CD8-positive, alpha-beta memory T cell (primary cell): ENCODE data around the gene CC2D2A. TPM values are rescaled to one million over a fixed set of nuclear protein-coding genes. Genes with fewer than 3 reads are reported as not detected.
A peak's percentile ranks its signal among the peaks of the same experiment; 100 is the strongest.
"Not testable (repeated sequence)": the region's sequence is repeated elsewhere in the genome, so short reads cannot be mapped to it uniquely, and the experiment has no call there.

Experiments used
- CTCF ChIA-PET: fragments of 350-600 bp; sonication (Branson Sonifier 250); formaldehyde crosslinking; loops from one replicate; lab custom pipeline; 2021; ENCODE audit warnings: antibody characterized with exemption; lab: Charles Lee
- POLR2A ChIA-PET: fragments of 350-600 bp; sonication (Branson Sonifier 250); formaldehyde crosslinking; loops from one replicate; lab custom pipeline; 2021; ENCODE audit warnings: antibody characterized with exemption; lab: Charles Lee
- DNase-seq, 5 donors: peaks; one replicate each; pipeline versions ENCODE4 v3.0.0 to v3.0.0-alpha.2; 2020 to 2022; ENCODE audit warnings: mixed read lengths in 1 of 5
- H3K27ac ChIP-seq: one replicate; pipeline ENCODE4 v1.7.0; 2013; ENCODE audit warnings: low read depth, mild to moderate bottlenecking, low read length, moderate library complexity
- H3K27me3 ChIP-seq: 2 replicates; pipeline ENCODE4 v1.7.0; 2013; ENCODE audit warnings: low read length, mild to moderate bottlenecking; ENCODE audit not compliant: insufficient read depth, poor library complexity, severe bottlenecking
- H3K36me3 ChIP-seq: 2 replicates; pipeline ENCODE4 v1.7.0; 2013; ENCODE audit warnings: mild to moderate bottlenecking, low read length, moderate library complexity; ENCODE audit not compliant: insufficient read depth
- H3K4me1 ChIP-seq: 2 replicates; pipeline ENCODE4 v1.7.0; 2013; ENCODE audit warnings: mild to moderate bottlenecking, low read length, moderate library complexity; ENCODE audit not compliant: insufficient read depth
- H3K4me3 ChIP-seq: 2 replicates; pipeline ENCODE4 v1.7.0; 2013; ENCODE audit warnings: mild to moderate bottlenecking, low read length
- H3K9me3 ChIP-seq: 2 replicates; pipeline ENCODE4 v1.7.0; 2013; ENCODE audit warnings: mild to moderate bottlenecking, low read length
- H3K27ac Mint-ChIP-seq, 8 donors: one replicate each; pipeline ENCODE4 v1.8.0; 2020 to 2021; ENCODE audit warnings: mixed read lengths in 8 of 8, mild to moderate bottlenecking in 6 of 8, inconsistent platforms in 3 of 8, moderate library complexity in 3 of 8
- H3K27me3 Mint-ChIP-seq, 2 donors: one replicate each; pipeline ENCODE4 v1.8.0; 2020 to 2021; ENCODE audit warnings: mixed read lengths in 2 of 2, mild to moderate bottlenecking in 1 of 2, moderate library complexity in 1 of 2
- H3K36me3 Mint-ChIP-seq, 3 donors: one replicate each; pipeline ENCODE4 v1.8.0; 2020 to 2021; ENCODE audit warnings: mixed read lengths in 3 of 3, inconsistent platforms in 1 of 3, mild to moderate bottlenecking in 1 of 3
- H3K4me1 Mint-ChIP-seq, 3 donors: one replicate each; pipeline ENCODE4 v1.8.0; 2020 to 2021; ENCODE audit warnings: mixed read lengths in 3 of 3, inconsistent platforms in 1 of 3, mild to moderate bottlenecking in 1 of 3
- H3K4me3 Mint-ChIP-seq, 7 donors: one replicate each; pipeline ENCODE4 v1.8.0; 2020 to 2021; ENCODE audit warnings: mixed read lengths in 7 of 7, mild to moderate bottlenecking in 6 of 7, moderate library complexity in 4 of 7, inconsistent platforms in 2 of 7
- H3K9me3 Mint-ChIP-seq, 5 donors: one replicate each; pipeline ENCODE4 v1.8.0; 2020 to 2022; ENCODE audit warnings: mixed read lengths in 5 of 5, mild to moderate bottlenecking in 3 of 5, moderate library complexity in 2 of 5, inconsistent platforms in 1 of 5
- polyA plus RNA-seq: library from polyadenylated mRNA; unstranded; fragments of 300-500 nt; fragmentation: Illumina TruSeq; gene quantifications from one replicate; pipeline ENCODE4 v1.2.3, GENCODE V29; 2021
- total RNA-seq, 2 experiments: library from RNA; stranded (reverse); gene quantifications; one replicate each; pipeline ENCODE4 v1.2.3, GENCODE V29; 2021

Gene CC2D2A
- total and polyA plus RNA-seq, 3 experiments from 2014 or later: 0.14 TPM; not detected in 2

- Mint-ChIP-seq H3K4me1 (no peaks in the 10 kb centered on the region), H3K27ac (no peak overlapping the region), H3K4me3 (no peak overlapping the region), H3K36me3 (peaks cover 7 to 34% (median 22%) of the 10 kb centered on the region in 3 donors), H3K27me3 (no peaks in the 10 kb centered on the region), H3K9me3 (no peaks in the 10 kb centered on the region)
- DNase-seq: no peak
- H3K9me3 ChIP-seq: no peaks in the 10 kb centered on the region
- H3K27ac ChIP-seq: no peak overlapping the region
- no peak overlapping the region for H3K4me3 ChIP-seq
- H3K36me3 ChIP-seq: no peaks in the 10 kb centered on the region
- ChIA-PET POLR2A (no interaction called here), CTCF (interaction anchor here (1.1 to 1.4 kb wide), 3 partner anchors 13 to 32 kb away, joined by 3 read pairs; no protein-coding TSS in a partner anchor)
- H3K4me1 ChIP-seq: no peaks in the 10 kb centered on the region
- no peaks in the 10 kb centered on the region for H3K27me3 ChIP-seq
These were observed 129.0 kb downstream of the CC2D2A start for GRCh38 chr4:15598644-15599043.

- H3K4me3 ChIP-seq: no peak overlapping the region
- H3K27ac Mint-ChIP-seq: no peak overlapping the region
- CTCF ChIA-PET: no interaction called here
These were observed 130.5 kb downstream of the CC2D2A start for GRCh38 chr4:15600176-15600575.

GRCh38 chr4:15601862-15602261, 132.2 kb downstream of the CC2D2A start:
- no peaks in the 10 kb centered on the region for H3K9me3 Mint-ChIP-seq
- ChIA-PET POLR2A (no interaction called here), CTCF (no interaction called here)
- H3K36me3 ChIP-seq: peaks cover 6% of the 10 kb centered on the region
- no peaks in the 10 kb centered on the region for H3K27me3 Mint-ChIP-seq
- DNase-seq: no peak
- H3K4me3 ChIP-seq: no peak overlapping the region
- H3K4me1 ChIP-seq: no peaks in the 10 kb centered on the region
- H3K9me3 ChIP-seq: no peaks in the 10 kb centered on the region
- peak overlapping the region in 1 of 8 donors; percentile 64 for H3K27ac Mint-ChIP-seq
- peaks cover 13 to 60% (median 34%) of the 10 kb centered on the region in 3 donors for H3K36me3 Mint-ChIP-seq
- H3K4me1 Mint-ChIP-seq: no peaks in the 10 kb centered on the region
- H3K27ac ChIP-seq: no peak overlapping the region
- no peak overlapping the region for H3K4me3 Mint-ChIP-seq
- H3K27me3 ChIP-seq: no peaks in the 10 kb centered on the region

More at GRCh38 chr4:15600176-15600575, 130.5 kb downstream of the CC2D2A start:
- Mint-ChIP-seq H3K36me3 (peaks cover 7 to 48% (median 28%) of the 10 kb centered on the region in 3 donors), H3K27me3 (no peaks in the 10 kb centered on the region), H3K9me3 (no peaks in the 10 kb centered on the region), H3K4me3 (no peak overlapping the region), H3K4me1 (no peaks in the 10 kb centered on the region)
- Histone ChIP-seq H3K9me3 (no peaks in the 10 kb centered on the region), H3K27ac (no peak overlapping the region), H3K4me1 (no peaks in the 10 kb centered on the region), H3K27me3 (no peaks in the 10 kb centered on the region), H3K36me3 (no peaks in the 10 kb centered on the region)
- POLR2A ChIA-PET: no interaction called here
- DNase-seq: no peak

- ChIA-PET POLR2A (no interaction called here), CTCF (no interaction called here)
- Histone ChIP-seq H3K27me3 (no peaks in the 10 kb centered on the region), H3K36me3 (peaks cover 6% of the 10 kb centered on the region), H3K9me3 (no peaks in the 10 kb centered on the region), H3K27ac (no peak overlapping the region), H3K4me1 (no peaks in the 10 kb centered on the region), H3K4me3 (no peak overlapping the region)
- H3K9me3 Mint-ChIP-seq: no peaks in the 10 kb centered on the region
- DNase-seq: no peak
- H3K36me3 Mint-ChIP-seq: peaks cover 13 to 65% (median 35%) of the 10 kb centered on the region in 3 donors
- H3K4me1 Mint-ChIP-seq: peaks cover 8 to 23% (median 8%) of the 10 kb centered on the region in 3 donors
- no peak overlapping the region for H3K4me3 Mint-ChIP-seq
- H3K27me3 Mint-ChIP-seq: no peaks in the 10 kb centered on the region
- H3K27ac Mint-ChIP-seq: peak overlapping the region in 1 of 8 donors; percentile 44
These were observed 135.9 kb downstream of the CC2D2A start for GRCh38 chr4:15605537-15605936.

- CTCF ChIA-PET: interaction anchor here (1.3 kb wide), 1 partner anchor 40 kb away, joined by 3 read pairs; no protein-coding TSS in a partner anchor
- no peaks in the 10 kb centered on the region for H3K4me1 ChIP-seq
- H3K4me1 Mint-ChIP-seq: peaks cover 18 to 46% (median 39%) of the 10 kb centered on the region in 3 donors
These were observed 141.2 kb downstream of the CC2D2A start for GRCh38 chr4:15610855-15611254.

GRCh38 chr4:15612136-15612535, 142.5 kb downstream of the CC2D2A start:
- no peak for DNase-seq
- Histone ChIP-seq H3K36me3 (no peaks in the 10 kb centered on the region), H3K4me1 (no peaks in the 10 kb centered on the region), H3K4me3 (no peak overlapping the region), H3K27ac (no peak overlapping the region), H3K9me3 (no peaks in the 10 kb centered on the region), H3K27me3 (no peaks in the 10 kb centered on the region)
- Mint-ChIP-seq H3K36me3 (peaks cover 17 to 55% (median 23%) of the 10 kb centered on the region in 3 donors), H3K9me3 (peaks cover 0 to 2% (median 0%) of the 10 kb centered on the region in 5 donors), H3K27ac (no peak overlapping the region), H3K4me3 (no peak overlapping the region), H3K27me3 (no peaks in the 10 kb centered on the region), H3K4me1 (peaks cover 25 to 55% (median 47%) of the 10 kb centered on the region in 3 donors)
- POLR2A ChIA-PET: no interaction called here
- CTCF ChIA-PET: no interaction called here

More at GRCh38 chr4:15610855-15611254, 141.2 kb downstream of the CC2D2A start:
- Mint-ChIP-seq H3K4me3 (no peak overlapping the region), H3K9me3 (no peaks in the 10 kb centered on the region), H3K27ac (no peak overlapping the region), H3K36me3 (peaks cover 11 to 50% (median 17%) of the 10 kb centered on the region in 3 donors), H3K27me3 (no peaks in the 10 kb centered on the region)
- POLR2A ChIA-PET: no interaction called here
- DNase-seq: no peak
- H3K9me3 ChIP-seq: no peaks in the 10 kb centered on the region
- no peaks in the 10 kb centered on the region for H3K36me3 ChIP-seq
- no peak overlapping the region for H3K27ac ChIP-seq
- no peak overlapping the region for H3K4me3 ChIP-seq
- H3K27me3 ChIP-seq: no peaks in the 10 kb centered on the region

GRCh38 chr4:15614891-15615290, 145.2 kb downstream of the CC2D2A start:
- Mint-ChIP-seq H3K36me3 (peaks cover 26 to 68% (median 40%) of the 10 kb centered on the region in 3 donors), H3K4me1 (peaks cover 22 to 63% (median 52%) of the 10 kb centered on the region in 3 donors), H3K9me3 (peaks cover 0 to 12% (median 10%) of the 10 kb centered on the region in 5 donors)
- H3K4me1 ChIP-seq, H3K9me3 ChIP-seq, H3K27ac Mint-ChIP-seq, H3K27me3 ChIP-seq, H3K4me3 ChIP-seq, DNase-seq, H3K27me3 Mint-ChIP-seq, POLR2A ChIA-PET, CTCF ChIA-PET, H3K4me3 Mint-ChIP-seq, H3K27ac ChIP-seq, H3K36me3 ChIP-seq: not testable (repeated sequence)

GRCh38 chr4:15617407-15617806, 147.7 kb downstream of the CC2D2A start:
- CTCF ChIA-PET, H3K4me3 Mint-ChIP-seq, POLR2A ChIA-PET, H3K4me3 ChIP-seq, H3K4me1 ChIP-seq, DNase-seq, H3K36me3 ChIP-seq, H3K27ac Mint-ChIP-seq, H3K27me3 Mint-ChIP-seq, H3K27ac ChIP-seq, H3K9me3 ChIP-seq, H3K27me3 ChIP-seq: not testable (repeated sequence)
- H3K36me3 Mint-ChIP-seq: peaks cover 34 to 66% (median 63%) of the 10 kb centered on the region in 3 donors
- H3K9me3 Mint-ChIP-seq: peaks cover 0 to 24% (median 18%) of the 10 kb centered on the region in 5 donors
- peaks cover 32 to 71% (median 50%) of the 10 kb centered on the region in 3 donors for H3K4me1 Mint-ChIP-seq
